ENCODE data around the gene MITF.

MITF gene

GRCh38 chr3:69998759-69999139 is 259.5 kb downstream of the MITF start:
- no peak overlapping the region for H3K27ac ChIP-seq
- TF ChIP-seq ZFX (IDR thresholded peaks at IDR 0.05; ENCODE audit: borderline replicate concordance), result no peak

GRCh38 chr3:69999140-70000027 is 260.1 kb downstream of the MITF start, which contains the start of gene SAMMSON:
SAMMSON (plus strand) TSS chr3:69999733.
- no peak for TF ChIP-seq CTCF (IDR thresholded peaks at IDR 0.05)
- TF ChIP-seq ZFX (IDR thresholded peaks at IDR 0.05; ENCODE audit: borderline replicate concordance), result no peak
- H3K27ac ChIP-seq, result no peak within 1 kb of the TSS

- TF ChIP-seq ZFX (IDR thresholded peaks at IDR 0.05; ENCODE audit: borderline replicate concordance) (no peak), CTCF (IDR thresholded peaks at IDR 0.05) (no peak)
- H3K27ac ChIP-seq, result no peak overlapping the region
These were observed 260.8 kb downstream of the MITF start for GRCh38 chr3:70000028-70000410.

GRCh38 chr3:70000563-70001081 is 261.4 kb downstream of the MITF start:
- TF ChIP-seq ZFX (IDR thresholded peaks at IDR 0.05; ENCODE audit: borderline replicate concordance) (no peak), CTCF (IDR thresholded peaks at IDR 0.05) (no peak)
- no peak overlapping the region for H3K27ac ChIP-seq

GRCh38 chr3:70003119-70003518 is 263.9 kb downstream of the MITF start:
- no peak overlapping the region for H3K27ac ChIP-seq
- no peak for TF ChIP-seq ZFX (IDR thresholded peaks at IDR 0.05; ENCODE audit: borderline replicate concordance)
- no peak for TF ChIP-seq CTCF (IDR thresholded peaks at IDR 0.05)

- H3K27ac ChIP-seq, result no peak overlapping the region
- TF ChIP-seq ZFX (IDR thresholded peaks at IDR 0.05; ENCODE audit: borderline replicate concordance), result no peak
- TF ChIP-seq CTCF (IDR thresholded peaks at IDR 0.05), result no peak
These were observed 266.8 kb downstream of the MITF start for GRCh38 chr3:70006089-70006488.

- no peak overlapping the region for H3K27ac ChIP-seq
- no peak for TF ChIP-seq ZFX (IDR thresholded peaks at IDR 0.05; ENCODE audit: borderline replicate concordance)
- TF ChIP-seq CTCF (IDR thresholded peaks at IDR 0.05), result no peak
These were observed 271.1 kb downstream of the MITF start for GRCh38 chr3:70010346-70010745.
